GM12891 (cell line): ENCODE measurements around the gene TMCC2.

Experiments
- POLR2A ChIP-seq: IDR thresholded peaks from 2 replicates; pipeline ENCODE4 v1.6.1; 2011; ENCODE audit warnings: low read depth, low read length, control low read depth
- POLR2AphosphoS5 ChIP-seq: IDR thresholded peaks from 2 replicates; pipeline ENCODE4 v1.6.1; 2011; ENCODE audit warnings: low read depth, low read length, control low read depth
- POU2F2 ChIP-seq: IDR thresholded peaks from 2 replicates; pipeline ENCODE4 v1.6.1; 2011; ENCODE audit warnings: low read depth, mild to moderate bottlenecking, control low read depth, low read length, moderate library complexity
- SPI1 ChIP-seq: IDR thresholded peaks from 2 replicates; pipeline ENCODE4 v1.6.1; 2011; ENCODE audit warnings: low read depth, low read length, control low read depth
- TAF1 ChIP-seq: IDR thresholded peaks from 2 replicates; pipeline ENCODE4 v1.6.1; 2011; ENCODE audit warnings: low read depth, low read length, control low read depth

GRCh38 chr1:205294175-205294917 lies 66.6 kb downstream of the TMCC2 start:
- TF ChIP-seq POU2F2 (no peak), SPI1 (no peak), POLR2AphosphoS5 (no peak), POLR2A (no peak), TAF1 (no peak)
